HepG2 (cell line): Measurements from ENCODE around the gene AHCYL2. TPM values are rescaled to one million over a fixed set of nuclear protein-coding genes. Genes with fewer than 3 reads are reported as not detected.
A peak's percentile ranks its signal among the peaks of the same experiment; 100 is the strongest.

Experiments used
- ARNT ChIP-seq: fragments of 450-650 bp; IDR thresholded peaks from 2 replicates; pipeline ENCODE4 v1.6.1; 2017
- BCL6 ChIP-seq: IDR thresholded peaks from 2 replicates; pipeline ENCODE4 v1.6.1; 2016; ENCODE audit warnings: missing genetic modification reagents, missing compliant biosample characterization
- CEBPB ChIP-seq: IDR thresholded peaks from 2 replicates; pipeline ENCODE4 v1.6.1; 2011; ENCODE audit warnings: low read depth, low read length, improper control_type of control experiment, borderline replicate concordance
- DR1 ChIP-seq: sonication (generic); formaldehyde crosslinking; IDR thresholded peaks from 2 replicates; pipeline ENCODE4 v1.8.0; 2021; ENCODE audit warnings: mild to moderate bottlenecking, missing genetic modification reagents, inconsistent platforms
- JDP2 ChIP-seq: sonication (generic); formaldehyde crosslinking; IDR thresholded peaks from 2 replicates; pipeline ENCODE4 v1.8.1; 2022; ENCODE audit warnings: missing genetic modification reagents, borderline replicate concordance
- KMT2A ChIP-seq: sonication (generic); formaldehyde crosslinking; IDR thresholded peaks from 2 replicates; pipeline ENCODE4 v1.4.0; 2020; ENCODE audit warnings: missing genetic modification reagents
- MTA1 ChIP-seq: sonication (generic); formaldehyde crosslinking; IDR thresholded peaks from 2 replicates; pipeline ENCODE4 v1.4.0; 2020; ENCODE audit warnings: missing genetic modification reagents, mild to moderate bottlenecking, borderline replicate concordance
- NCOR1 ChIP-seq: fragments of 200-600 bp; sonication (generic); IDR thresholded peaks from 2 replicates; pipeline ENCODE4 v1.7.0; 2017; ENCODE audit warnings: antibody characterized with exemption, low read length, borderline replicate concordance
- PAX8 ChIP-seq: sonication (generic); formaldehyde crosslinking; IDR thresholded peaks from 2 replicates; pipeline ENCODE4 v1.8.0; 2022; ENCODE audit warnings: mild to moderate bottlenecking, missing genetic modification reagents, borderline replicate concordance
- SETDB1 ChIP-seq: sonication (generic); formaldehyde crosslinking; IDR thresholded peaks from 2 replicates; pipeline ENCODE4 v1.5.1; 2020; ENCODE audit warnings: missing genetic modification reagents, mild to moderate bottlenecking, borderline replicate concordance
- SMC3 ChIP-seq: IDR thresholded peaks from 2 replicates; pipeline ENCODE4 v1.6.1; 2011; ENCODE audit warnings: low read length, improper control_type of control experiment
- SP1 ChIP-seq, 2 experiments: fragments of 450-650 bp in 1 of 2; sonication (generic) in 1 of 2; formaldehyde crosslinking in 1 of 2; IDR thresholded peaks; 2 replicates each; pipeline versions ENCODE4 v1.4.0 to v1.6.1; 2016 to 2020; ENCODE audit warnings: missing genetic modification reagents in 1 of 2
- SRSF9 ChIP-seq: fragments of 200-400 bp; formaldehyde crosslinking; IDR thresholded peaks from 2 replicates; pipeline ENCODE4 v1.6.1; 2018; ENCODE audit warnings: borderline replicate concordance, mild to moderate bottlenecking, low read depth, low read length; ENCODE audit not compliant: insufficient read depth, poor library complexity, severe bottlenecking
- STAT5B ChIP-seq: sonication (generic); formaldehyde crosslinking; IDR thresholded peaks from 2 replicates; pipeline ENCODE4 v1.4.0; 2020; ENCODE audit warnings: missing genetic modification reagents
- TGIF2 ChIP-seq: IDR thresholded peaks from 2 replicates; pipeline ENCODE4 v1.6.1; 2016; ENCODE audit warnings: control low read depth, missing compliant biosample characterization
- TOPORS ChIP-seq: sonication (generic); formaldehyde crosslinking; IDR thresholded peaks from 2 replicates; pipeline ENCODE4 v1.8.0; 2023; ENCODE audit warnings: mild to moderate bottlenecking, missing genetic modification reagents
- TP53 ChIP-seq: sonication (generic); formaldehyde crosslinking; conservative IDR thresholded peaks from 2 replicates; pipeline ENCODE4 v1.4.0; 2020; ENCODE audit warnings: missing genetic modification reagents
- TSC22D2 ChIP-seq: sonication (generic); formaldehyde crosslinking; IDR thresholded peaks from 2 replicates; pipeline ENCODE4 v1.5.1; 2020; ENCODE audit warnings: missing genetic modification reagents, mild to moderate bottlenecking, borderline replicate concordance
- ZFAT ChIP-seq: sonication (generic); formaldehyde crosslinking; conservative IDR thresholded peaks from 2 replicates; pipeline ENCODE4 v1.8.1; 2023; ENCODE audit warnings: missing genetic modification reagents, inconsistent platforms
- ZNF205 ChIP-seq: IDR thresholded peaks from 2 replicates; pipeline ENCODE4 v1.6.1; 2018; ENCODE audit warnings: missing biosample characterization, missing genetic modification reagents
- ZNF430 ChIP-seq: sonication (generic); formaldehyde crosslinking; IDR thresholded peaks from 2 replicates; pipeline ENCODE4 v1.9.0; 2021; ENCODE audit warnings: mild to moderate bottlenecking, missing genetic modification reagents
- ZNF792 ChIP-seq: IDR thresholded peaks from 2 replicates; pipeline ENCODE4 v1.6.1; 2016
- polyA plus RNA-seq, 8 experiments: library from polyadenylated mRNA; depleted of rRNA in 3 of 8; stranded (reverse) in 7 of 8; unstranded in 1 of 8; fragments of >200 nt; fragmentation: Illumina TruSeq in 4 of 8; extraction: Trizol in 4 of 8; gene quantifications; 2 replicates each; pipeline versions ENCODE4 v1.2.1 to v1.2.3, GENCODE V29; 2011 to 2016; ENCODE audit warnings: low read depth in 4 of 8, missing spikeins in 1 of 8, mixed read lengths in 1 of 8; ENCODE audit not compliant: insufficient read depth in 1 of 8
- total RNA-seq, 5 experiments: library from RNA; depleted of rRNA; stranded (reverse); fragments of >200 nt; fragmentation: Illumina TruSeq; extraction: Trizol; gene quantifications; 2 replicates each; pipeline ENCODE4 v1.2.3, GENCODE V29; 2016; ENCODE audit warnings: low read depth in 1 of 5
- TF ChIP-seq, protein P1 (sequence below): IDR thresholded peaks from 2 replicates; pipeline ENCODE4 v1.6.1; 2016; ENCODE audit warnings: mild to moderate bottlenecking
- TF ChIP-seq, protein P2 (sequence below): IDR thresholded peaks from 2 replicates; pipeline ENCODE4 v1.6.1; 2018; ENCODE audit warnings: missing genetic modification reagents, mild to moderate bottlenecking, missing compliant biosample characterization
- TF ChIP-seq, protein P3 (sequence below): sonication (generic); formaldehyde crosslinking; IDR thresholded peaks from 2 replicates; pipeline ENCODE4 v1.4.0; 2020; ENCODE audit warnings: missing genetic modification reagents
- TF ChIP-seq, protein P4 (sequence below): sonication (generic); formaldehyde crosslinking; IDR thresholded peaks from 2 replicates; pipeline ENCODE4 v1.8.1; 2023; ENCODE audit warnings: missing genetic modification reagents, inconsistent platforms, borderline replicate concordance

The AHCYL2 gene
- total and polyA plus RNA-seq, 2 of the 13 experiments (the other 11 are each of a cell fraction or from before 2014, with no cell fraction given) = 9.5 to 14.7 TPM

DNA sequence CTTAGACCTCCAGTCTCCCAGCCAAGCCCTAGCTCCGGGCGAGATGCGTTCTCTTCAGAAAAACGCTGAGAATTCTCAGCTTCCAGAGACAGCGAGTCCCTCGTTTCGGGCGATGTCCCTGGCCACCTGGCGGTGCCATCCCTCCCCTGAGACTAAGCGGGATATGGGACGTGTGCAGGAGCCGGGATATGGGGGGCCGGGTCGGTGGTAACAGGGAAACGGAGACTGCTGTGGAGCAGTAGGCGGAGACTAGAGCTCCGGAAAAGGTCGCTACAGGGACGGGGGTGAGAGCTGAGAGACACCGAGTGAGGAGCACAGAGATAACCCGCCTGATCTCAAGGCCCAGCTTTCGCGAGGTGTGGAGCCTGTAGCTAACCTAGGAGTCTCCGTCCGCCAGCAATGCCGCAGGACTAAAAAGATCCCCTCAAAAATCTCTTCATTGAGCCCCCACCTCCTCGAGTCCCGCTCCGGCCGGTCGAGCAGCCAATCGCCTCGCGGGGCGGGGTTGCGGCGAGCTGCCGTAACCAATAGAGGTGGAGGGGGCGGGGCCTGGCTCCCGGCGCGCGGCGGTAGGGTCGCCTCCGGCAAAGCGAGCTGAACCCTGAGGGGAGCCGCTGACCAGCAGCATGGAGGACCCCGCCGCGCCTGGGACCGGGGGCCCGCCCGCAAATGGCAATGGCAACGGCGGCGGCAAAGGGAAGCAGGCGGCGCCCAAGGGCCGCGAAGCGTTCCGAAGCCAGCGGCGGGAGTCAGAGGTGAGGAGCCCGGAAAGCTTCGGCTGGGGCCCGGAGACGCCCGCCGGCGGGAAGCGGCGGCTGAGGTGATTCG, 209.2 kb downstream of the AHCYL2 start, which contains the start of gene STRIP2 (continued):
- TF ChIP-seq STAT5B (CRISPR knock-in tag) = no peak
- no peak for TF ChIP-seq TGIF2 (CRISPR knock-in tag)
- TF ChIP-seq DR1 (CRISPR knock-in tag) = no peak
- no peak for TF ChIP-seq ZFAT (CRISPR knock-in tag)
- TF ChIP-seq, protein P1, sequence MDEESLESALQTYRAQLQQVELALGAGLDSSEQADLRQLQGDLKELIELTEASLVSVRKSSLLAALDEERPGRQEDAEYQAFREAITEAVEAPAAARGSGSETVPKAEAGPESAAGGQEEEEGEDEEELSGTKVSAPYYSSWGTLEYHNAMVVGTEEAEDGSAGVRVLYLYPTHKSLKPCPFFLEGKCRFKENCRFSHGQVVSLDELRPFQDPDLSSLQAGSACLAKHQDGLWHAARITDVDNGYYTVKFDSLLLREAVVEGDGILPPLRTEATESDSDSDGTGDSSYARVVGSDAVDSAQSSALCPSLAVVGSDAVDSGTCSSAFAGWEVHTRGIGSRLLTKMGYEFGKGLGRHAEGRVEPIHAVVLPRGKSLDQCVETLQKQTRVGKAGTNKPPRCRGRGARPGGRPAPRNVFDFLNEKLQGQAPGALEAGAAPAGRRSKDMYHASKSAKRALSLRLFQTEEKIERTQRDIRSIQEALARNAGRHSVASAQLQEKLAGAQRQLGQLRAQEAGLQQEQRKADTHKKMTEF = peak; percentile 62
- no peak for TF ChIP-seq NCOR1
- no peak; the same call in 1 of the 2 replicates for TF ChIP-seq KMT2A
- no peak for TF ChIP-seq TP53 (CRISPR knock-in tag)
- TF ChIP-seq, protein P2, sequence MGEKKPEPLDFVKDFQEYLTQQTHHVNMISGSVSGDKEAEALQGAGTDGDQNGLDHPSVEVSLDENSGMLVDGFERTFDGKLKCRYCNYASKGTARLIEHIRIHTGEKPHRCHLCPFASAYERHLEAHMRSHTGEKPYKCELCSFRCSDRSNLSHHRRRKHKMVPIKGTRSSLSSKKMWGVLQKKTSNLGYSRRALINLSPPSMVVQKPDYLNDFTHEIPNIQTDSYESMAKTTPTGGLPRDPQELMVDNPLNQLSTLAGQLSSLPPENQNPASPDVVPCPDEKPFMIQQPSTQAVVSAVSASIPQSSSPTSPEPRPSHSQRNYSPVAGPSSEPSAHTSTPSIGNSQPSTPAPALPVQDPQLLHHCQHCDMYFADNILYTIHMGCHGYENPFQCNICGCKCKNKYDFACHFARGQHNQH = peak; percentile 33; the same call in 1 of the 2 replicates
- TF ChIP-seq BCL6 (CRISPR knock-in tag) = 0 out of 2 replicates have a peak, but pooled peaks have one; percentile 29
- TF ChIP-seq SP1 (IDR thresholded peaks at IDR 0.05) = no peak
- peak; percentile 95 for TF ChIP-seq SP1 (CRISPR knock-in tag; IDR thresholded peaks at IDR 0.05)
- peak; percentile 54; the same call in 1 of the 2 replicates for TF ChIP-seq ZNF430
- TF ChIP-seq TSC22D2 (CRISPR knock-in tag) = no peak
- no peak for TF ChIP-seq SETDB1
- TF ChIP-seq, protein P3, sequence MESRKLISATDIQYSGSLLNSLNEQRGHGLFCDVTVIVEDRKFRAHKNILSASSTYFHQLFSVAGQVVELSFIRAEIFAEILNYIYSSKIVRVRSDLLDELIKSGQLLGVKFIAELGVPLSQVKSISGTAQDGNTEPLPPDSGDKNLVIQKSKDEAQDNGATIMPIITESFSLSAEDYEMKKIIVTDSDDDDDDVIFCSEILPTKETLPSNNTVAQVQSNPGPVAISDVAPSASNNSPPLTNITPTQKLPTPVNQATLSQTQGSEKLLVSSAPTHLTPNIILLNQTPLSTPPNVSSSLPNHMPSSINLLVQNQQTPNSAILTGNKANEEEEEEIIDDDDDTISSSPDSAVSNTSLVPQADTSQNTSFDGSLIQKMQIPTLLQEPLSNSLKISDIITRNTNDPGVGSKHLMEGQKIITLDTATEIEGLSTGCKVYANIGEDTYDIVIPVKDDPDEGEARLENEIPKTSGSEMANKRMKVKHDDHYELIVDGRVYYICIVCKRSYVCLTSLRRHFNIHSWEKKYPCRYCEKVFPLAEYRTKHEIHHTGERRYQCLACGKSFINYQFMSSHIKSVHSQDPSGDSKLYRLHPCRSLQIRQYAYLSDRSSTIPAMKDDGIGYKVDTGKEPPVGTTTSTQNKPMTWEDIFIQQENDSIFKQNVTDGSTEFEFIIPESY (CRISPR knock-in tag) = no peak
- TF ChIP-seq PAX8 (CRISPR knock-in tag) = no peak
- no peak for TF ChIP-seq ARNT
- no peak for TF ChIP-seq SRSF9
- TF ChIP-seq, protein P4, sequence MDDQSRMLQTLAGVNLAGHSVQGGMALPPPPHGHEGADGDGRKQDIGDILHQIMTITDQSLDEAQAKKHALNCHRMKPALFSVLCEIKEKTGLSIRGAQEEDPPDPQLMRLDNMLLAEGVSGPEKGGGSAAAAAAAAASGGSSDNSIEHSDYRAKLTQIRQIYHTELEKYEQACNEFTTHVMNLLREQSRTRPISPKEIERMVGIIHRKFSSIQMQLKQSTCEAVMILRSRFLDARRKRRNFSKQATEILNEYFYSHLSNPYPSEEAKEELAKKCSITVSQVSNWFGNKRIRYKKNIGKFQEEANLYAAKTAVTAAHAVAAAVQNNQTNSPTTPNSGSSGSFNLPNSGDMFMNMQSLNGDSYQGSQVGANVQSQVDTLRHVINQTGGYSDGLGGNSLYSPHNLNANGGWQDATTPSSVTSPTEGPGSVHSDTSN (CRISPR knock-in tag) = no peak
- no peak for TF ChIP-seq SMC3
- TF ChIP-seq ZNF792 (CRISPR knock-in tag) = no peak
- no peak for TF ChIP-seq CEBPB
- TF ChIP-seq JDP2 (CRISPR knock-in tag) = no peak
- TF ChIP-seq TOPORS (CRISPR knock-in tag) = no peak
- TF ChIP-seq MTA1 (CRISPR knock-in tag) = peak; percentile 61; the same call in 1 of the 2 replicates
- peak; percentile 51; the same call in 1 of the 2 replicates for TF ChIP-seq ZNF205
